GM19238 (cell line): ENCODE measurements around the gene FAM81A.
"Not testable (repeated sequence)": the region's sequence is repeated elsewhere in the genome, so short reads cannot be mapped to it uniquely, and the experiment has no call there.

Experiments
- DNase-seq: peaks from one replicate; pipeline ENCODE4 v3.0.0; 2011; ENCODE audit warnings: low spot score; ENCODE audit not compliant: insufficient read length

The FAM81A gene

GRCh38 chr15:59437817-59438624, at the start of gene FAM81A:
FAM81A (plus strand) TSS chr15:59438186; CDS start chr15:59458627, 20,441 bp downstream.
- peak; percentile 93 for DNase-seq

GRCh38 chr15:59388670-59389069, 49.3 kb upstream of the FAM81A start:
- DNase-seq = no peak

GRCh38 chr15:59392299-59392698, 45.7 kb upstream of the FAM81A start:
- no peak for DNase-seq

DNA sequence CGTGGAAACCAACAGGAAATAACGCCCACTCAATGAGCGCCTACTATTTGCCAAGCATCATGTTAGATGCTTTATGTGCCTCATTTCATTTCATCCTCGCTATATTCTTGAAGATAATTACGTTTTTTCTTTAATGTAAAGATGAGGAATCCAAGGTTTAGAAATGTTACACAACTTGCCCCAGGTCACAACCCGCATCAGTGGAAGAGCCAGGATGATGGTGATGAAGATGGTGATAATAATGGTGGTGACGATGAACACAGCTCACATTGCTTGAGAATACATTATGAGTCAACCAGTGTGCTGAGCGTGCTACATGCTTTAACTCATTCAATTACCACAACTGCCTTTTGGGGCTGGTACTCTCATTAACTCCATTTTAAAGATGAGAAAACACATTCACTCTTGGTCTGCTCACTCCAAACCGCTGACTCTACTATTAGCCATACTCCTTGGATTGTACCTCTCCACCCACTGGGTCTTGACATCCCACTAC, 43.8 kb upstream of the FAM81A start:
- DNase-seq = no peak

DNA sequence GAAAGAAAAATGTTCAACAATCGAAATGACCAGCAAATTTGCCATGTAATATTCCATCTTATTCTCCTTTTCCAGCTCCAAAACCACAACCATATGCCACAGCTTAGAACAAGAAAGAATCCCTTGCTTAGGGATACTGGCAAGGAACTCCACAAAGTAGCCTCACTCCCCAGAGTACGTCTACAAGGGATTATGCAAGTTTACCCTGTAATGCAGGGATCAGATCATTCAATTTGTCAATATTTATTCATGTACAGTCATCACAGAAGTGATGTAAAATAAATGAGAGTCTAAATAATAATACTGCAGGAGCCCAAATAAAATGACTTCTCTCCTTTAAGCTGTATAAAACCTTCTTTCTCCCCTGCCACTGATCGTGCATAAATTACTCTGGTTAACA, 41.8 kb upstream of the FAM81A start:
- DNase-seq = no peak

GRCh38 chr15:59396679-59397078, 41.3 kb upstream of the FAM81A start:
- no peak for DNase-seq

DNA sequence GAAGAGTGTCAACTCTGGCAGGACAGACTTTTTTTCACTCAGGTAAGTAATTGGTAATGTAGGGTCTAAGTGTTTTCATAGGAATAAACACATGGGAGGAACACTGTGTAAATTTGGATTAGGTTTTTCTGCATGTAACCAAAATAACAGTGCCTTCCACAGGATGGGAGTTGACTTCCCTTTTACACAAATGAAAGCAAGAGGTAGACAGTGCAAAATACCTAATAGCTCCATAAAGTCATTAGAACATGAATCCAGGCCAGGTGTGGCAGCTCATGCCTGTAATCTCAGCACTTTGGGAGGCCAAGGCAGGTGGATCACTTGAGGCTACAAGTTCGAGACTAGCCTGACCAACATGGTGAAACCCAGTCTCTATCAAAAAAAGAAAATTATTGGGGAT, 39.8 kb upstream of the FAM81A start:
- DNase-seq = no peak

DNA sequence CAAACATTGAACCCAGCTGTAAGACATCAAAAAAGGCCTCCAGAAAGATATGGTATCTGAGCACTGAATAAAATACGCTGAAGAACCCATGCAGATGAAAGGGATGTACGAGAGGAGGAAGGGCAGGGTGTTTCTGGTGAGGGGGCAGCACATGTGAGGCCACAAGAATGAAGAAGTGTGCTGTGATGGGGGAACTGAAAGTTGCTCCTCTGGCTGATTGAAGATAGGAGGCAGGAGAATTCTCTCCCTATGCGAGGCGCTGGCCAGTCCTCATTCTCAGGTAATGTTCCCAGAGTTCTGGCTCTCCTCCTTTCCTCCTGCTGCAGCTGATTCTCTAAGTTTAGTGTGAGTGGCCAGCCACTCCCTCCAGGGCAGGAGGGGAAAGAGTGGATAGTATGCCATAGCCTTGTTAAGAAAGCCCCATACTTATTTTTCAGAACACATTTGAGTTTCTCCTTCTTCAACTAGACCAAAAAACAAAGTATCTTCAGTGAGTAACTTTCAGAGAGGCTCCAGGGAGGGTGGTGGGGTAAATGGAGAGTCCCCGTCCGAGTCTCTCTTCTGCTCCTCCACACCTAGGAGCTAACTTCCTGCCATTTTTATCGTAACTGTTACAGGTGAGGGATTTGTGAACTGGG, 38.4 kb upstream of the FAM81A start:
- DNase-seq = peak; percentile 42

- DNase-seq = no peak
These were observed 37.7 kb upstream of the FAM81A start for GRCh38 chr15:59400103-59400813.

GRCh38 chr15:59401051-59401823, 36.7 kb upstream of the FAM81A start:
- not testable (repeated sequence) for DNase-seq

DNA sequence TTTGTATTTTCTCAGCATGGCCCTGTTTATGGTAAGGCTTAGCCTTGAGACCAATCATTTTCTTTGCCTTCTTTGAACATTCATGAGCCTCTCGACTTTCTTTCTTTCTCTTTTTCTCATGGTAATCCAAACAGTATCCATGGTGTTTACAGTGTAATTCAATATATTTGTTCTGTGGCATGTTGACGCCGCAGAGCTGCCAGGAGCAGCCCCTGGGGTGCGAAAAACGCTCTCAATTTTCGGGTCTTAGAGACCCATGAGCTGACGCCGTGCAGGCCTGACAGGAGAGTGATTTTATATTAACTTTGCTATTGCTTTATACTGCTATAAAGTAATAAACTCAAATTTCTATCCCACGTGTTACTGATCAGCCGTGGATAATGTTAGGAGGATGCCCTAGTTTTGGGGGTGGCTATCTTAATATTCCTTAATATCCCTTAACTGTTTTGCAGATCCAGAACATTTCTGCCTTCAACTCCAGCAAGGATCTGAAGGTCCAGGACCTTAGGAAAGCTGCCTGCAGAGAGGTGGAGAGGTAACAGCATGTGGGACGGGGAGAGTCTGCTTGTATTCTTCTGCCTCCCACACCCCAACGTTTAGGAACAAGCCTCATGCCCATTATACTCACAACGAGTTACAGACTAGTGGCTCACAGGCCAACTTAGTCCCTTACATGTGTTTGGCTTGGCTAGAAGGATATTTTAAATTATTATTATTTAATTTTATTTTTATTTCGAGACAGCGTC, 36.0 kb upstream of the FAM81A start:
- no peak for DNase-seq

DNA sequence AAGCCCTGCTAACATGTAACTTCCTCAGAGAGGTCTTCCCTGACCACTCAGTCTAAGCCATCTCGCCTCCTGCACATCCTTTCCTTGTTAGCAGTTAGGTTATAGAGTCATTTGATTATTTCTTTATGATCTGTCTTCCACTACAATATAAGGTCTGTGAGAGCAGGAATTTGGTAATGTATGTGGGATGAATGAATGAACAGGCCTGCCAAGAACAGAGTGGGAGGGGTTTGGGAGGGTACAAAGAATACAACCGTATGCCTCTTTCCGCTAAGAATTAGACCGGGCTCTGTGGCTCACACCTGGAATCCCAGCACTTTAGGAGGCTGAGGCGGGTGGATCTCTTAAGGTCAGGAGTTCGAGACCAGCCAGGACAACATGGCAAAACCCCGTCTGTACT, 32.9 kb upstream of the FAM81A start:
- no peak for DNase-seq

GRCh38 chr15:59406446-59406845, 31.5 kb upstream of the FAM81A start:
- no peak for DNase-seq

GRCh38 chr15:59407946-59408345, 30.0 kb upstream of the FAM81A start:
- no peak for DNase-seq

DNA sequence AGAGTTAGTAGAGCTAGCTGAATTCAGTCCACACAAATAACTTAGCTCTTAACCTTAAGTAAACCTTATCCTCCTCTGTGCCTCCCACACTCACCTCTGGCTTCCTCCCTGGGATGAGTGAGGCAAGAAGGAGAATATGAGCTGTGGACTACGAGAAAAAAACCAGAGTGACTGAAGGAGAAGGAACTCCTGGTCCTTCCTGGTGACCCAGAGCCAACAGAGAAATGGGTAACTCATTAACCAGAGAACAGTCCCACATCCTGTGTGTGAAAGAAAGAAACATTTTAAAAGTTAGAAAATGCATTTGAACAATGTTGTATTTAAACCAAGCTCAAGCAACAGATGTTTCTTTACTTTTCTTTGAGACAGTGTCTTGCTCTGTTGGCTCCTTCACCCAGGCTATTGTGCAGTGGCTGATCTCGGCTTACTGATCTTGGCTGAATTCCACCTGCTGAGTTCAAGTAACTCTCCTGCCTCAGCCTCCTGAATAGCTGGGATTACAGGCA, 27.5 kb upstream of the FAM81A start:
- DNase-seq = no peak

DNA sequence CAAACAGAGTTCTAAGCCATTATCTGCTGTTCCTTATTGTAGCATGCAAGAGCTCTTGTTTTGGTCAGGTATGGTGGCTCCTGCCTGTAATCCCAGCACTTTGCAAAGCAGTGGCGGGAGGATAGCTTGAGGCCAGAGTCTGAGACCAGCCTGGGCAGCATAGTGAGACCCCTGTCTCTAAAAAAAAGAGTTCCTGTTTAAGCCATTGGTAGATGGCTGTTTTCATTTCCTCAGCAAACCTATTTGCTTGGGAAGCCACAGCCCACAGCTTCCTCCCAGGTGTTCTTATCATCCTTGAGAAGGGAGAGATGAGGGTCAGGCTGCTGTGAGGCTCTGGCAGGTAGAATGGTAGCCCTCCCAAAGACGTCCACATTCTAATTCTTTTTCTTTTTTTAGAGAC, 24.4 kb upstream of the FAM81A start:
- DNase-seq = no peak

DNA sequence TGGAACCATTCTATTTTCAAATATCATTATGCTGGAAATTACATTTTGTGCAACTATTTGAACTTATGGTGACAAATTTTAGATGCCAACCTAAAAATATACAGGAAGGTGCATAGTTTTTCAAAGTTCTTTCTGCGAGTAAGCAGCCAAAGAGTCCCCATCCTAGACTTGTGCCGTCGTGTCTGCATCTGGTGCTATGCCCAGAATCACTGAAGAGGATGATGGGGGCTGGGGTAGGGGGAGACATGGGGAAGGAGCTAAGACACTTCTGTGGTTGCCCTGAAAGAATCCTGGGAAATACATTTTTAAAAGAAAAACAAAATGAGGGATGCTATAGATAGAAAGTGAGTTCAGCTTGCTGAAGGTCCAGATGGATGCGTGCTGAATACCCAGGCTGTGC, 21.2 kb upstream of the FAM81A start:
- DNase-seq = no peak

DNA sequence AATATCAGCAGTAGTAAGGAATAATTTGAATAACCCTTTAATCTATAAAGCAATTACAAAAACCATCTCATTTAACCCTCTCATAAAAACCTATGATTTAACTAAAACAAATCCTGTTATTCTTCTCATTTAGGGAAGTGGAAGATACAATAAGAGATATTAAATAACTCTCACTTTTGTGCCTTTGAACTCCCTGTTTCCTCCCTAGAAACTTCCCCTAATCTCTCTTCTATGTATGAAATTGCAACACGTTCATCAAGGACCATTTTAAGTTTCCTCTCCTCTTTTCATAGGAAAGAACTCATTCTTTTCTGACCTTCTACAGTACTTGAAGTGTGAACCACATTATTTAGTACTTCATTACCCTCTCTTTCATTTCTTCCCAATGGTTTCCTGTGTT, 18.8 kb upstream of the FAM81A start:
- DNase-seq = no peak

DNA sequence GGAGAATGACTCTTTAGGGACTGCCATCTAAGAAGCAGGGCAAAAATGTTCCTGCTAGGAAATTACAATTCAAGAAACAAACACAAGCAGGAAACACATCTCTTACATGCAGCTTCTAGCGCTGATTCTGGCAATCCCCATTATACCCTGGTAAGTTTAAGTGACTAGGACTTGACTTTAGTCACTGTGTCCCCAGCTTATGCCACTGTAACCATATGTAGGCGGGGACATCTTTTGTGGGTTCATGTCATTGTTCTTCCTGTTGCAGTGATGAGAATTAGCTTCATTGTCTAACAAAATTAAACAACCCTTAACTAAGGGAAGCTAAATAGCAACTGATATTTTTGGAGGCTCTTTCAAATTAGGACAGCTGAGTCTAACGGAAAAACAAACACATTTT, 17.9 kb upstream of the FAM81A start:
- DNase-seq = no peak

DNA sequence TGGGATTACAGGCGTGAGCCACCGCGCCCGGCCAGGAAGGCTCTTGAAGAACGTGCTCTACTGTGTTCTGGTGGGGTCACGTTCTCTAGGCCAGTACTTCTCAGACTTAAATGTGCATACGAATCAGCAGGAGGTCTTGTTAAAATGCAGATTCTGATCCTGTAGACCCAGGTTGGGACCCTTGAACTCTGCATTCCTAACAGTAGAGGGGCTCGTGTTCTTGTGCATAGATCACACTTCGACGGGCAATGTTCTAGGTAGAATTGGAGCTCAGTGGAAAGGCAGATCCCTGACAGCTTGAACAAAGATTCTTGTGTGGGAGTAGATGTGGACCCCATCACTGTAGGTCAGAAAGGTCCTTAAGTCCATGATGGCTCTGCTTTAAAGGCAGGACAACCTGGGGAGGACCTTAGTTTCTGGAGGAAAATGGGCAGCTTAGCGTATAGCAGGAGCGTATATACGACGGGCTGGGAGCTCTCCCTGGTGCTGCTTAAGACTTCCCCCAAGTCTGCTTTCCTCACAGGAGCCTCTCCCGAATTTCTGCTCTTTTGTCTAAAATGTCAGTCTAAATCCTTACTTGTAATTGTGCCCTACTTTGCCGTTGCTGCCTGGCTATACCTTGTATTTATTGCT, 16.9 kb upstream of the FAM81A start:
- no peak for DNase-seq
